GM12891 (cell line): ENCODE data around the gene FHL1.

Source experiments
- POLR2A ChIP-seq: IDR thresholded peaks from 2 replicates; pipeline ENCODE4 v1.6.1; 2011; ENCODE audit warnings: low read depth, low read length, control low read depth
- POLR2AphosphoS5 ChIP-seq: IDR thresholded peaks from 2 replicates; pipeline ENCODE4 v1.6.1; 2011; ENCODE audit warnings: low read depth, low read length, control low read depth
- TAF1 ChIP-seq: IDR thresholded peaks from 2 replicates; pipeline ENCODE4 v1.6.1; 2011; ENCODE audit warnings: low read depth, low read length, control low read depth

DNA sequence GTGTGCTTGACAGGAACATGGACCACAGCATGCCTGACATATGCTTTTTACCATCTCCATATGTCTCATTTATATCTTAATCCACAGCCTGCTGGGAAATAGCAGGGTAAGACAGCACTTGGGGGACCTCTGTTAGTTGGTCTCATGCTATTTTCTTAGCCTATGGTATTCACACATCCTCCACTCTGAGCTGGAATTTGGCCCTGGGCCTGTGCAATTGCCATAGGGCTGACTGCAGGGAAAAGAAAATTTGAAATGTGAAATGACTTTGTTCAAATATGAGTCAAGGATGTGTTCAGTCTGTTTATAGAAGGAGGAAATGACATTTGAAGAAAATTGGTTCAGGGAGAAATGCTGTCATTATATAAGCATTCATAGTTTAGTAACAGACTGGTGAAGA is 113.4 kb downstream of the FHL1 start:
- no peak for TF ChIP-seq POLR2A
- no peak for TF ChIP-seq TAF1
- no peak for TF ChIP-seq POLR2AphosphoS5
